COLO668 (cell line): ENCODE data around the gene LDLRAD4.

ENCODE experiments used
- DNase-seq: peaks from one replicate; lab custom pipeline; 2025; ENCODE audit not compliant: unreplicated experiment; lab: John Stamatoyannopoulos, UW

LDLRAD4 gene

DNA sequence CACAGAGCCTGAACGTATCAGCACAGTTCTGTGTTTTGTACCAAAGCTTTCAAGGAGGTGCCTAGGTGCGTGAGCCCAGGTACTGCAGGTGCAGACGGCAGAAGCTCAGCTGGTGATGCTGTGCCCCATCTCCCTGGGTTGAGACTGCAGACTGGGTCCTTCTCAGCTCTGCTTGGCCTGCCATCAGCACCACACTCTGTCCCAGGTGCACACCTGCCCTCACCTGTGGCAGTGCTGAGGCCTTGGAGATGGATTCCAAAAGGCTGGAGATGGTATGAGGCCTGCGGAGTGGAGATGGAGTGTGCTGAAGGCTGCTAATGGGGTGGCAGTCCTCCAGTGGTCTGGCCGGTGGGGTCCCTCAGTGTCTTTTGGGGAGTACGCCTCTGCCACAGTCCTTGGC, 9.3 kb downstream of the LDLRAD4 start:
- no peak for DNase-seq

DNA sequence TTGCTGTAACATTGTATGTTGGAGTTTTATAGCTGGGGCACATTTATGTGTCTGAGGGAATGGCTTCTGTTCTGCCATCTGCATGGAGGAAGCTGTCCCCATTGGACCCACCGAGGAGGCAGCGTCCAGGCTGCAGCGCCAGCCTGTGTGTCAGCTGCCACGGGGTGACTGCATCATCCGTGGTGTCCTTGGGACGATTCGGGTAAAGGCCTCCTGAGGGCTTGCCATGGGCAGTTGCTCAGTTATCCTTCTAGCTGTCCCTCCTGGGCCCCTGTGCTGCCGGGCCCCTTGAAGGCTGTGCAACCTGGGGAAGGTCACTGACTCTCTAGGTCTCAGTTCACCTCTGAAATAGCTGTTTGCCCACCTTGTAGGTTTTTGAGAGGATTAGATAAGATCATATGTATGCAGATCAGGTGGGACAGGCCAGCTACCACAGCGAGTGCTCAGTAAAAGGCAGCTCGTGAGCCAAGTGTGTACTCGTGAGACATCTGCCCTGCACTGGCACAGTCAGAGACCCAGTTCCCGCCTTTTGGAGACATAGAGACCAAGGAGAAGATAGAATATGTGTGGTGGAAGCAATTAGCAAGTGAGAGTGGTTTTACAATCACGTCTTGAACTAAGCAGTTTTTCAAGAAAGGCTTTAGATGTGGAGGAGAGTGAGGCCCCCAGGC, 10.6 kb downstream of the LDLRAD4 start:
- DNase-seq = no peak

DNA sequence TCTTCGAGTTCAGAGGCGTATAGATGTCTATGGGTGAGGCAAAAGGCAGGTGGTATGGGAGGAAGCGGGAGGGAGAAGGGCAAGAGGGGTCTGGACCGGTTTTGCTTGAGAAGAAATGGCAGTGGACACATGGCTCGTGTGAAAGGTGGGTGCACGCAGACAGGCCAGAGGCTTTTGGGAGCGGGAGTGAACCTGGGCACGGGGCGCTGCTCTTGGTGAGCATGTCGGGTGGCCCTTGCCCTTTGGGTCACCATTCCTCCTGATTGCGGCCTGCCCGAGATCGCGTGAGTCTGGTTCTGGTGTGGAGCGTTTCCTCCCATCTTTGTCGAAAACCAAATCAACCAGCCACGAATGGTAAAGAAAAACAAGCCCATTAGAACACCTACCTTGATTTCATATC, 12.6 kb downstream of the LDLRAD4 start:
- DNase-seq = no peak

DNA sequence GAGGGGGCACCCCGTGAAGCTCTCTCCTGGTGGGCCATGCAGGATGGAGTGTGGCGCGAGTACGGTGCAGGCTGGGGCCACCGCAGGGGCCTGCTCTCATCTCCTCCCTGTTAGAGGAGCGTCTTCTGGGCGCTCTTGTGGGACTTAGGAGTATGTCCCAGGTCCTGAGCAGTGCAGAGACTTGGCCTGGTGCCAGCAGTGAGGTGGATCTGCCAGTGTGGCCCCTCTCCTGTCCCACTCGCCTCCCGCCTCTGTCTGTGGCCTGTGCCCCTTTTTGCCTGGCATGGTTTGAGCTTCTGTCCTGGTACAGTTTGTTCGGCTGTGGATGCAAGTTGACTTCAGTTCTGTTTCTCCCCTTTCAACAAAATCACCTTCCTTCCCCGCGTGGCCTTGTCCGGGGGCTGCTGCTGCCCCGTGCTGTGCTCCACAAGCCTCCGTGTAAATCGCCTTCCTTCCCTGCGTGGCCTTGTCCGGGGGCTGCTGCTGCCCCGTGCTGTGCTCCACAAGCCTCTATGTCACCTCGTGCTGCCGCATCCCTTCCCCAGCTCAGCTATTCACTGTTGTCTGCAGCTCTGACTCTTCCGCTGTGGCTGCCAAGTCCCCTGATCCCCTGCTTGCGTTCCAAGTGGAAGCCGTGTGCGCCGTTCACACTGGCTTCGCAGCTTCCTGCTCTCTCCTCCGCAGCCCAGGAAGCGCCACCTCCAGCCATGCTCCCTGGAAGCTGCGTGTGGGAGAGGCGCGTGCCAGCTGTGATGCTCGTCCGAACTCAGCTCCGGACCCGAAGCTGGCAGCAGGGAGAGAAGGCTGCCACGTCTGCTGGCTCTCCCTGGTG, 13.7 kb downstream of the LDLRAD4 start:
- DNase-seq = no peak

DNA sequence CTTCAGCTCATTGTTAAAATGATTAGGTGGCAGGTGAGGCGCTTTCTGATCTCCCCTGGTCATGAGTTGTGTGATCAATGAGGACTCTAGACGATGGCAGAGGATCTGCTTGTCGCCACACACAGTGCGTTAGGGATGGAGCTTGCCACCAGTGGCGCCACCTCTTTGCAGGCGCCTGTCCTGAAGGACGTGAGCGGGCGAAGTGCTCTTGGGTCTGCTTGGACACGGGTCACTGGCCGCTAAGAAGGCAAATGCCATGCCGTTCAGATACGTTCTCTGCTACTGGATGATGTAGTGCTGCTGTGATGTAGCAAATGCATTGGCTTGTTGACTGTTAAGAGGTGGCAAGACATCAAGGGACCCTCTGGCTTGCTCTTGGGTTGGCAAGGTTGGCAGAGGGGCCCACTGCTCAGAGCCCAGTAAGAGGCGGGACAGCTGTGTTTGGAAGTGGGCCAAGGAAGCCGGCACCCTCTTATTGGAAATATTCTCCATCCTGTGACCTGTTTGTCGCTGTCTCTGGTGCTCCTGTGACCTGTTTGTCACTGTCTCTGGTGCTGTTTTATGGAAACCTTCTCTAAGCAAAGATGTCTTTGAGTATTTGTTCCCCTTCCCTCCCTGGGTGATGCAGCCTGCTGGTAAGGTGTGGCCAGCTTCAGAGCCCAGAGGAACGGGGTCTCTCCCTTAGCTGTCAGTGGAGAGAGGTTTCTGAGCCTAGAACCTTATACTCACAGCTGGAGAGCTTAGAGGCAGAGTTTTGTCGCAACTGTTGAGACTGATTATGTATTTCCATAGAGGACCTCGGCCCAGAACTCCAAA, 14.6 kb downstream of the LDLRAD4 start:
- DNase-seq = no peak

DNA sequence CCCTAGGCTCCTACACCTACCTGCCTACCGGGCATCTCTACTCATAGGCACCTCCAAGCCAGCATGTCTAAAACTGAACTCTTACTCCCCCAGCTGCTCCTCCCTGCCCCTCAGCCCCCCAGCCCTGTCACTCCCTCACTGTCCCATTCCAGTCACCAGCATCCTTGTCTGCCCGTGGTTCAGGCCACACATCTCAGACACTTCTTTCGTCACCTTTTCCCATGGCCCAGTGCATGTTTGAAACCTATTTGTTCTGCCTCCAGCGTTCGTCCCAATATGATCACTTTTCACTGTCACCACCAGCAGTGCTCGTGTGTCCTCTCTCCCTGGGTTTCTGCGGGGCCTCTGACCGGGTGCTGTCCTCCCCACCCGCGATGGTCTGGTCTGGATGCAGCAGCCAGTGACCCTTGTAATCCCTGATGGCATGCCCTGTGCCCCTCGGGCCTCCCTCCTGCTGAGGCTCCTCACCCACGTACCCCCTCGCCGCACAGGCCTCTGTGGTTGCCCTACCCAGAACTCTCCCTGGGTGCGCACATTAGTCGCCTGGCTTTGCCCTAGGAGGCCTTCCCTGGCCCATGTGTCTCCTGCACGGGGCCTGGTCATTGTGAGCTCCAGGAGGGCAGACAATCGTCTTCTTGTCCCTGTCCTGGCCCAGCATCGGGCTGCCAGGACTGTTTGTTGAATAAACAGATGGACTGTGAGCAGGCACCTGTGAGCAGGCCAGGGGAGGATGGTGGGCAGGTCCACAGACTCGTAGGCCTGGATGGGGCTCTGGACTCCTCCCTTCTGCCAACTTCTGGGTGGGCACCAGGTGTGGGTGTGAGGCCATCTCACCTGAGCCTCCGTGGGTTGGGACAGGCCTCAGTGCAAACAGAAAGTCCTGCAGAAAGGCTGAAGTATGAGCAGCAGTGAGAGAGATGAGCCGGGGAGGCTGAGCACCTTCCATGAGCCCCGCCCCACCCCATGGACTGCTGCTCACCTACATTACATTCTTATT, 15.5 kb downstream of the LDLRAD4 start:
- no peak for DNase-seq

DNA sequence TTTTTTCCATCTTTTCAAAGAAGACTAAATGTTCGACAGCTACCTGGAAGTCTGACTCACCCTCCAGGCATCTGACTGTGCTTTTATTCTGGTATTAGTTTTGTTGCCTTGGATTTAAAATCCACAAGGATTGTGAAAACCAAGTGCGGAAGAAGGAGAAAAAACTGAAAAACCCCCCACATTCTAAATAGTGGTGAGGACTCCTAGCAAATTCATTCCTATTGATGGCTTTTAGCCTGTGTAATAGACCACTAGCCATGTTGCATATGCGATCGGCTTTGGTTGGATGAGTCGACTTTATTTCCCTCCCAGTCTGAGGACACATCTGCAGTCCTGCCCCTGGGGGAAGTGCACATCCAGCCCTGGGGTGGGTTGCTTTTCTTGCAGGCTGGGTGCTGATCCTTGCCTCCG, 16.9 kb downstream of the LDLRAD4 start:
- no peak for DNase-seq

DNA sequence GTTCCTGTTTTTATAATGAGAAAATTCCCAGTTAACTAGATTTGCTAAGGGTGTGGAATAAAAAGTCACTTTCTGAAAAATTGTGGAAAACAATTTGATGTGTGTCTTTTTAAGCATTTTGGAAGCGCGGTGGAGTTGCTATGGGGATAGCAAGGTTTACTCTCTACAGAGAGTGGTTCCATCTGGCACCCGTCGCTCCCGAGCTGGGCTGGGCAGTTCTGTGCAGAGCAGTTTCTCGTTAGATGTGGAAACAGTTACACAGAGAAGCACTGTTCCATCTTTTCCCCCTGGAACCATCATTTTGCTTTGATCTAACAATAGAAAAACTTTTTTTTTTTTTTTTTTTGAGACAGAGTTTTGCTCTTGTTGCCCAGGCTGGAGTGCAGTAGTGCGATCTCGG, 17.4 kb downstream of the LDLRAD4 start:
- no peak for DNase-seq

DNA sequence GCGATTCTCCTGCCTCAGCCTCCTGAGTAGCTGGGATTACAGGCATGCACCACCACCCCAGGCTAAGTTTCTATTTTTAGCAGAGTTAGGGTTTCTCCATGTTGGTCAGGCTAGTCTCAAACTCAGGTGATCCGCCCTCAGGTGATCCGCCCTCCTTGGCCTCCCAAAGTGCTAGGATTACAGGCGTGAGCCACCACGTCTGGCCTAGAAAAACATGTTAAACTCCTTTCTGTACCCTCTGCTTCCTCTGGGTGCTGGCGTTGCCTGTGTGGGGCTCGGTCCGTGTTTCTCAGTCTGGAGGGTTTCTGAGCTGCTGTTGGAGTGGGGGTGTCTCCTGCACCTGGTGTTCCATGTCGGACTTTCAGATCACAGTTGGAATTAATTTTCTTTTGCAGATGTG, 17.9 kb downstream of the LDLRAD4 start:
- no peak for DNase-seq

DNA sequence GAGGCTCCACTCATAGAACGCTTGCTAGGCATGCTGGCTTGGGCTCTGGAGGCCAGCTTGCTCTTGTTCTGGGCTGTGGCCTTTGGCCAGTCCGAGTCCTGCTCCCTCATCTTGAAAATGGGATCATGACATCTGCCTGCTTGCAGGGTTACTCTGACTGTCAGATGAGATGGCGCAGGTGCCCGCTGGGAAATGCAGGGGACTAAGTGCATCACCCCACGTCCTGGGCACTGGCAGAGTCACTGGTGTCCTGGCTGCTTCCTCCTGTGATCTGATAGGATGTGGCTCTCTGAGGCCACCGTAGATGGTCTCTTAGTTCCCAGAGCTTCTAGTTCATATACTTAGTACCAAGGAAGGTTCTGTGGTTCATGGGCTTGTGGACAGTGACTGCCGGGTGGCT, 18.5 kb downstream of the LDLRAD4 start:
- no peak for DNase-seq

DNA sequence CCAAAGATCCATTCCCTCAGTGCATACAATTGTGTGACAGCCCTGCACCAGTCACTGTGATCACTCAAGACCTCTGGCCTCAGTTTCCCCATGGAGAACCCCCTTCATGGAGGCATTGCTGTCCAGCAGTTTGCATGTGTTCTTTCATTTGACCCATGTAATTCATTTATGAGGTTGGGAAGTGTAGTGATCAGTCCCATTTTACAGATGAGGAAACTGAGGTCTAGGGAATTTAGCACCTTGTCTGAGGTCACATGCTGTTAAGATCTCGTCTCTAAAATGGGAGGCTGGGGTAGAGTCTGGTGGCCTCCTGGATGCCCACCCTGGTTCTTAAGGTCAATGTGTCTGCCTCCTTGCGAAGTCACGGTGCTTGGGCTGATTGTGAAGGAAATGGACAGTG, 19.1 kb downstream of the LDLRAD4 start:
- no peak for DNase-seq

DNA sequence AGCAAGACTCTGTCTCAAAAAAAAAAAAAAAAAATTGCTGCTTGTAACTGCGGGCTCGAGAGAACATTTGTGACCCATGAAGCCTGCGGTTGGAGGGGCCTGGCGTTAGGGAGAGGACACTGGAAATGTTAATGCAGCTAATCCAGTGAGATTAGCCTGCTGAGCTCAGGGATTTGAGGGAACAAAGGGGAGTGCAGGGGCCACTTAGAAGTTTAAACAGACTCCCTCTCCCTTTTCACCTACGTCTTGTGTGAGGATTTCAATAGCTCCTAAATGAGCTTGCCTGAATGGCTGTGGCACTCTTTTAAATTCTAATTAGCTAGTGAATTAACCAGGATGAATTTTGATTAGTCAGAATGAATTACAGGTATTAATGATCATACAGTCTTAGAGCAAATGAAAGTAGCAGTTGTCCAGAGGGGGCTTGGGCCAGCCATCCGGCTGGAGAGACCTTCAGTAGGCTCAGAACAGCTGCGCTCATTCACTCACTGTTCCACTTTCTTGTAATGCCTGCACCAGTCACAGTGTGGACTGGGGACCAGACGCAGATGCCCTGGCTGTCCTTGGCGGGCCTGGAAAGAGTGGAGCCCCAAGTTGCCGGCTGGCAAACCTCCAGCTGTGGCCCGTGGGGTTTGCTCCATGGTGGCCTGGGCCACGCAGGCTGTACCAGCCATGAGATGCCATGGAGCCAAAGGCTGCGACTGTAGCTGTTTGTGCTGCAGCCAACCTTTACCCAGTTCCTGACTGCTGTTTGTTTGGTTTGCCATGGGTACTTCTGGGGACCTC, 20.8 kb downstream of the LDLRAD4 start:
- no peak for DNase-seq

DNA sequence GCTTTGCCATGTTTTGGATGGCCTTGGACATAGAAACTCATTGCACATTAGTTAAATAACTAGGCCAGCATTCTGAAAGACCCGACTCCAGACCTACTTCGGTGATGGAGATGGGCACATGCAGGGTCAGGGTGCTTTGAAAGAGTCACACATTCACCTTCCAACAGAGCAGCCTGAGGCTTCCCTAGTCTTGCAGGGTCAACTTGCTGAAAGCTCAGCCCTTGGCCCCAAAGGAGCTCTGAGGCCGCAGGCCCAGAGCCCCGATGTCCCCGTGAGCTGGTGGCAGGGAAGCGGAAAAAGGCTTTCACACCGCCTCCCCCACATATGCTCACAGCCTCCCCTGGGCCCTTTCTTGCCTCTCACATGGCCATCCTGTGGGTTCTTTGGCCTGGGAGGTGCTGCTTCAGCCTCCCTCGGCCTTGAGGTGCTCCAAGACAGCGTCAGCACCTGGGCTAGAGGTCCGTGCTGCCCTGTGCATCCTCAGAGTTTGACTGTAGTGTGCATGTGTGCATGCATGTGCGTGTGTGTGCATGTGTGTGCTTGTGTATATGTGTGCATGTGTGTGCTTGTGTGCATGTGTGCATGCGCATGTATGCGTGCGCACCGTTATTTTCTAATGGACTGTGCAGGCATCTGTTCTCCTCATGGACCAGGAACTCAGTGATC, 21.6 kb downstream of the LDLRAD4 start:
- no peak for DNase-seq

DNA sequence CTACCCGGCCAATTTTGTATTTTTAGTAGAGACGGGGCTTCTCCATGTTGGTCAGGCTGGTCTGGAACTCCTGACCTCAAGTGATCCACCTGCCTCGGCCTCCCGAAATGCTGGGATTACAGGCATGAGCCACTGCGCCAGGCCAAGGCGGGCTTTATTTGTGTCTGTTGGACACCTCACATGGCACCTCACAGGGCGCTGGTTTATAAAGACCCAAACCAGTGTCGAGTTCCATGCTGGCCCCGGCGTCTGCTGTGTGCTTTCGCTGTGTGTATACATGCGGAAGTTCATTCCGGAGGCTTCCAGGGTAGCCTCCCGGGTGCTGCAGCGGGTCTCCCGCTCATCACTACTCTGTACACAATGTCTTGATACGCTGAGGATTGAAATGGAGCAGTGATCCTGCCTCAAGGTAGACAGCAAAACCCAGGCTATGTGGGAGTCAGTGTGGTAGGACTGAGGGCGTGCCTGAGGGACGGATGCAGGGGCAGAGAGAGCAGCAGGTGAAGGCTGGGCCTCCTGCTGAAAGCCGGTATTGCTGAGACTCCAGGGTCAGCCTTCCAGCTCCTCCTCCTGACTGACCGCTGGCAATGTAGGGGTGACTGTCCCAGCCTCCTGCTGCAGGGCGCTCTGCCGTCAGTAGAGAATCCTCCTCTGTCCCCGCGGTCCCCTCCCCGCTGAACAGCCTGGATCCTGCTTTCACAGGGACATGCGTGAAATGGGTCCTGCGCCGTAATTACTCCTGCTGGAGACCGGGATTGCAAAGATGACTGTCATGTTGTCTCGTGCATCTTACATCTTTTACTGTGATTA, 22.7 kb downstream of the LDLRAD4 start:
- no peak for DNase-seq

DNA sequence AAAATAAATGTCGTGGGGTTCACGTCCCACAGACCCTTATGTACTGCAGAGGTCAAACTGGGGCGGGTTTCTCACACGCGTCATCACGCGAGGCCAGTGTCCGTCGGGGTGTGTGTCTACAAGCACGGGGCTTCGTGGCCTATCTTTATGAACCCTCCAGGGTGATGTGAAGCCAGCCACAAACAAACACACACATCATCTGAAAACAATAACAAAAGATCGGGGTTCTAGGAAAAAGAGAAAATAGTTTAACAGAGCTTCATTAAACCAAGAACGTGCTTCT, 23.3 kb downstream of the LDLRAD4 start:
- no peak for DNase-seq

DNA sequence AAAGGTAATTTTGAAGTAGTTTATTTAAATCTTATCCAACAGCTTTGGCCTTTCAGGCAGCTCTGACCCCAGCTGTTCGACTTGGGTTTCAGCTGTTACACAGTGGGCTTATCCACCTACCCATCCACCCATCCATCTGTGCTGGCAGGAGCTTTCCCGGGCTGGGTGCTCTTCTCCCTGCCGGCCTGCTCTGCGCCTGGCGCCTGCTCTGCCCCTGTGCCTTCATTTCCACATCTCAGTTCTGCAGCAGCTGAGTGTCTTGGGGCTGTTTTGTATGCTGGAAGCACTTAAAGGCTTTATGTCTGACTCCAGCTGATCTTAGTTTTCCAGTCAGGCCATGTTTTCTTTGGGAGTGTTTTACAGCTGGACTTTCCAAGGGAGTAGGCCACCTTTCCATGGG, 24.2 kb downstream of the LDLRAD4 start:
- no peak for DNase-seq

DNA sequence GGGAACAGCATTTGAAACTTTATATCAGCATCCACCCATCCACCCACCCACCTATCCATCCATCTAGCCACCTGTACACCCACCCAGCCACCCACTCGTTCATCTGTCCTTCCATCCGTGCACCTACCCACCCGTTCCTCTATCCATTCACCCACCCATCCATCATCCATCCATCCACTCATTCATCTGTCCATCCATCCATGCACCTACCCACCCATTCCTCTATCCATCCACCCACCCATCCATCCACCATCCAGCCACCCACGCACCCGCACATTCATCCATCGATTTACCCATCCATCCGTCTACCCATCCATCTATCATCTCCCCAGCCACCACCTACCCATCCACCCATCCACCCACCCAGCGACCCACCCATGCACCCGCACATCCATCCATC, 24.8 kb downstream of the LDLRAD4 start:
- no peak for DNase-seq

DNA sequence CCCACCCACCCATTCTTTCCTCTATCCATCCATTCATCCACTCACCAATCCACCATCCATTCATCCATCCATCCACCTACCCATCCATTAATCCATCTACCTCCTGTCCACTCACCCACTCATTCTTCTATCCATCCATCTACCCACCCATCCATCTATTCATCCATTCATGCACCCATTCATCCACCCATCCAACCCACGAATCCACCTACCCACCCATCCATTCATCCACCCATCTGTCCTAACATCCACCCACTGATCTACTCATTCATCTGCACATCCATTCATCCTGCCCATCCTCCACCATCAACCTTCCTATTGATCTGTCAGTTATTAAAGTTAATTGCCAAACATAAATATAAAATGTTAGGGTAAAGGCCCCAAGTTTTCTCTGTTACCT, 25.6 kb downstream of the LDLRAD4 start:
- DNase-seq = no peak
